Activated naive CD8-positive, alpha-beta T cell (primary cell): ENCODE measurements around the gene C16orf54.
"Not testable (repeated sequence)": the region's sequence is repeated elsewhere in the genome, so short reads cannot be mapped to it uniquely, and the experiment has no call there.

Source experiments
- H3K27ac Mint-ChIP-seq: one replicate; pipeline ENCODE4 v1.8.0; 2021; ENCODE audit warnings: mixed read lengths
- H3K27me3 Mint-ChIP-seq: one replicate; pipeline ENCODE4 v1.8.0; 2021; ENCODE audit warnings: mixed read lengths
- H3K36me3 Mint-ChIP-seq: one replicate; pipeline ENCODE4 v1.8.0; 2021; ENCODE audit warnings: mixed read lengths
- H3K4me1 Mint-ChIP-seq: one replicate; pipeline ENCODE4 v1.8.0; 2021; ENCODE audit warnings: low read depth, mixed read lengths
- H3K4me3 Mint-ChIP-seq: one replicate; pipeline ENCODE4 v1.8.0; 2021; ENCODE audit warnings: mild to moderate bottlenecking, mixed read lengths
- H3K9me3 Mint-ChIP-seq: one replicate; pipeline ENCODE4 v1.8.0; 2021; ENCODE audit warnings: low read depth, mixed read lengths

C16orf54 gene

GRCh38 chr16:29737713-29738112, 8.1 kb downstream of the C16orf54 start:
- peak overlapping the region; percentile 28 for H3K4me3 Mint-ChIP-seq
- peak overlapping the region; percentile 92 for H3K27ac Mint-ChIP-seq
- no peaks in the 10 kb centered on the region for H3K27me3 Mint-ChIP-seq
- no peaks in the 10 kb centered on the region for H3K9me3 Mint-ChIP-seq
- peaks cover 78% of the 10 kb centered on the region for H3K4me1 Mint-ChIP-seq
- no peaks in the 10 kb centered on the region for H3K36me3 Mint-ChIP-seq

- H3K9me3 Mint-ChIP-seq = peaks cover 3% of the 10 kb centered on the region
- peak overlapping the region; percentile 43 for H3K27ac Mint-ChIP-seq
- H3K4me1 Mint-ChIP-seq = peaks cover 77% of the 10 kb centered on the region
- no peak overlapping the region for H3K4me3 Mint-ChIP-seq
- H3K36me3 Mint-ChIP-seq = peaks cover 2% of the 10 kb centered on the region
- H3K27me3 Mint-ChIP-seq = no peaks in the 10 kb centered on the region
These were observed 9.0 kb downstream of the C16orf54 start for GRCh38 chr16:29736764-29737163.

- Mint-ChIP-seq H3K4me3 (no peak overlapping the region), H3K27me3 (no peaks in the 10 kb centered on the region), H3K4me1 (peaks cover 74% of the 10 kb centered on the region), H3K36me3 (peaks cover 2% of the 10 kb centered on the region), H3K27ac (peak overlapping the region; percentile 73), H3K9me3 (peaks cover 3% of the 10 kb centered on the region)
These were observed 9.7 kb downstream of the C16orf54 start for GRCh38 chr16:29736112-29736511.

- peaks cover 3% of the 10 kb centered on the region for H3K9me3 Mint-ChIP-seq
- peaks cover 64% of the 10 kb centered on the region for H3K4me1 Mint-ChIP-seq
- no peaks in the 10 kb centered on the region for H3K27me3 Mint-ChIP-seq
- H3K27ac Mint-ChIP-seq = peak overlapping the region; percentile 6
- no peak overlapping the region for H3K4me3 Mint-ChIP-seq
- peaks cover 2% of the 10 kb centered on the region for H3K36me3 Mint-ChIP-seq
These were observed 11.0 kb downstream of the C16orf54 start for GRCh38 chr16:29734786-29735185.

- not testable (repeated sequence) for H3K27me3 Mint-ChIP-seq, H3K9me3 Mint-ChIP-seq, H3K36me3 Mint-ChIP-seq
- Mint-ChIP-seq H3K4me1 (peaks cover 46% of the 10 kb centered on the region), H3K27ac (peak overlapping the region; percentile 95), H3K4me3 (peak overlapping the region; percentile 78)
These were observed 13.8 kb downstream of the C16orf54 start for GRCh38 chr16:29731768-29732601.

- H3K9me3 Mint-ChIP-seq = peaks cover 3% of the 10 kb centered on the region
- H3K4me3 Mint-ChIP-seq = no peak overlapping the region
- H3K27ac Mint-ChIP-seq = no peak overlapping the region
- peaks cover 33% of the 10 kb centered on the region for H3K4me1 Mint-ChIP-seq
- no peaks in the 10 kb centered on the region for H3K27me3 Mint-ChIP-seq
- H3K36me3 Mint-ChIP-seq = peaks cover 2% of the 10 kb centered on the region
These were observed 15.1 kb downstream of the C16orf54 start for GRCh38 chr16:29730649-29731048.

- no peak overlapping the region for H3K27ac Mint-ChIP-seq
- H3K9me3 Mint-ChIP-seq = peaks cover 3% of the 10 kb centered on the region
- H3K4me3 Mint-ChIP-seq = no peak overlapping the region
- H3K36me3 Mint-ChIP-seq = peaks cover 2% of the 10 kb centered on the region
- H3K4me1 Mint-ChIP-seq = peaks cover 34% of the 10 kb centered on the region
- H3K27me3 Mint-ChIP-seq = no peaks in the 10 kb centered on the region
These were observed 16.7 kb downstream of the C16orf54 start for GRCh38 chr16:29729116-29729521.

- no peaks in the 10 kb centered on the region for H3K27me3 Mint-ChIP-seq
- H3K9me3 Mint-ChIP-seq = peaks cover 3% of the 10 kb centered on the region
- H3K4me3 Mint-ChIP-seq = no peak overlapping the region
- peaks cover 2% of the 10 kb centered on the region for H3K36me3 Mint-ChIP-seq
- peaks cover 32% of the 10 kb centered on the region for H3K4me1 Mint-ChIP-seq
- H3K27ac Mint-ChIP-seq = no peak overlapping the region
These were observed 18.3 kb downstream of the C16orf54 start for GRCh38 chr16:29727452-29727851.

- Mint-ChIP-seq H3K36me3 (no peaks in the 10 kb centered on the region), H3K4me1 (peaks cover 27% of the 10 kb centered on the region), H3K27me3 (no peaks in the 10 kb centered on the region)
These were observed 18.9 kb downstream of the C16orf54 start for GRCh38 chr16:29726845-29727377.

GRCh38 chr16:29721167-29721879, 24.5 kb downstream of the C16orf54 start:
- H3K4me3 Mint-ChIP-seq = not testable (repeated sequence)

More at GRCh38 chr16:29726845-29727377, 18.9 kb downstream of the C16orf54 start:
- H3K4me3 Mint-ChIP-seq = no peak overlapping the region
- H3K27ac Mint-ChIP-seq = no peak overlapping the region
- H3K9me3 Mint-ChIP-seq = no peaks in the 10 kb centered on the region

GRCh38 chr16:29720703-29721102, 25.1 kb downstream of the C16orf54 start:
- H3K4me3 Mint-ChIP-seq = no peak overlapping the region
- H3K9me3 Mint-ChIP-seq = no peaks in the 10 kb centered on the region
- H3K4me1 Mint-ChIP-seq = peaks cover 20% of the 10 kb centered on the region
- H3K36me3 Mint-ChIP-seq = no peaks in the 10 kb centered on the region
- H3K27ac Mint-ChIP-seq = no peak overlapping the region
- no peaks in the 10 kb centered on the region for H3K27me3 Mint-ChIP-seq

More at GRCh38 chr16:29721167-29721879, 24.5 kb downstream of the C16orf54 start:
- H3K27me3 Mint-ChIP-seq, H3K36me3 Mint-ChIP-seq, H3K9me3 Mint-ChIP-seq, H3K27ac Mint-ChIP-seq: not testable (repeated sequence)
- H3K4me1 Mint-ChIP-seq = peaks cover 21% of the 10 kb centered on the region

- no peaks in the 10 kb centered on the region for H3K27me3 Mint-ChIP-seq
- H3K4me3 Mint-ChIP-seq = no peak overlapping the region
- H3K27ac Mint-ChIP-seq = no peak overlapping the region
- H3K36me3 Mint-ChIP-seq = no peaks in the 10 kb centered on the region
- peaks cover 13% of the 10 kb centered on the region for H3K4me1 Mint-ChIP-seq
- no peaks in the 10 kb centered on the region for H3K9me3 Mint-ChIP-seq
These were observed 26.7 kb downstream of the C16orf54 start for GRCh38 chr16:29719063-29719462.

GRCh38 chr16:29717113-29717512, 28.7 kb downstream of the C16orf54 start:
- Mint-ChIP-seq H3K9me3 (no peaks in the 10 kb centered on the region), H3K4me3 (no peak overlapping the region), H3K27me3 (no peaks in the 10 kb centered on the region), H3K4me1 (peaks cover 7% of the 10 kb centered on the region), H3K36me3 (no peaks in the 10 kb centered on the region), H3K27ac (no peak overlapping the region)

- Mint-ChIP-seq H3K27me3 (no peaks in the 10 kb centered on the region), H3K27ac (no peak overlapping the region), H3K4me1 (peaks cover 8% of the 10 kb centered on the region), H3K36me3 (no peaks in the 10 kb centered on the region), H3K9me3 (no peaks in the 10 kb centered on the region), H3K4me3 (no peak overlapping the region)
These were observed 30.8 kb downstream of the C16orf54 start for GRCh38 chr16:29714972-29715371.

GRCh38 chr16:29714396-29714795, 31.4 kb downstream of the C16orf54 start:
- Mint-ChIP-seq H3K36me3 (no peaks in the 10 kb centered on the region), H3K27me3 (no peaks in the 10 kb centered on the region), H3K9me3 (no peaks in the 10 kb centered on the region), H3K27ac (no peak overlapping the region), H3K4me1 (peaks cover 13% of the 10 kb centered on the region), H3K4me3 (no peak overlapping the region)
